ENCODE data around the gene ESAM. TPM values are rescaled to one million over a fixed set of nuclear protein-coding genes. Genes with fewer than 3 reads are reported as not detected.
A peak's percentile ranks its signal among the peaks of the same experiment; 100 is the strongest.

The ESAM gene
- polyA plus RNA-seq, 1 donor (not counting 4 experiments of a cell fraction or from before 2014, with no cell fraction given): 0.04 TPM

DNA sequence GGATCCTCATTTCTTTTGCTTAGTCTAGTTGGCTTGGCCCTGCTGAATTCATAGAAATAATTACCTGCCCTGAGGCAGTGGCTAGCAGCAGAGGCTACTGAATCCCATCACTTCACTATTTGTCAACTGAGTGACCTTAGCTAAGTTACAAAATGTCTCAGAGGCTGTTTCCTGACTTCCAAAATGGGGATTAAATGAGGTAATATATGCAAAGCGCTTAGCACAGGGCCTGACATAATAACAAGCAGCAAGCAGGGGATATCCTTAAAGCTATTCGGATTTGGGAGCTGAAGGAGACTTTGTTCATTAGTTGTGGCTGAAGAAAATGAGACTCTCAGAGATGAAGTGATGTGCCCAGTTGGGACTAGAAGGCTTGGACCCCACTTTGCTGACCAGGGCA is 19.5 kb downstream of the ESAM start:
- Histone ChIP-seq H4K20me1 (ENCODE audit: control insufficient read depth, extremely low read depth, insufficient read depth, low read length) (no peaks in the 10 kb centered on the region), H3K9me1 (ENCODE audit: control insufficient read depth, extremely low read depth, insufficient read depth, low read length) (no peaks in the 10 kb centered on the region), H3K36me3 (ENCODE audit: control insufficient read depth in 2 of 2, extremely low read depth in 1 of 2, insufficient read depth in 2 of 2, low read length in 2 of 2) (no peaks in the 10 kb centered on the region), H3K27me3 (ENCODE audit: control insufficient read depth, extremely low read depth, insufficient read depth, low read length) (peaks cover 64% of the 10 kb centered on the region), H2AFZ (ENCODE audit: control insufficient read depth, low read length) (no peak overlapping the region), H3K79me2 (ENCODE audit: control insufficient read depth, insufficient read depth, low read length) (no peaks in the 10 kb centered on the region), H3K4me2 (ENCODE audit: control insufficient read depth, extremely low read depth, insufficient read depth, low read depth, low read length) (no peak overlapping the region), H3K9me3 (ENCODE audit: control insufficient read depth, low read depth, low read length) (no peaks in the 10 kb centered on the region), H3K4me1 (ENCODE audit: control insufficient read depth, extremely low read depth, insufficient read depth, low read length) (peaks cover 15% of the 10 kb centered on the region), H3K9ac (ENCODE audit: control insufficient read depth, extremely low read depth, insufficient read depth, low read length) (no peak overlapping the region), H3K4me3 (ENCODE audit: control insufficient read depth in 2 of 3, extremely low read depth in 1 of 3, insufficient read depth in 2 of 3, low read depth in 1 of 3, low read length in 3 of 3) (no peak overlapping the region), H3K27ac (ENCODE audit: control insufficient read depth, insufficient read depth, low read length) (no peak overlapping the region)
- TF ChIP-seq, protein P1, sequence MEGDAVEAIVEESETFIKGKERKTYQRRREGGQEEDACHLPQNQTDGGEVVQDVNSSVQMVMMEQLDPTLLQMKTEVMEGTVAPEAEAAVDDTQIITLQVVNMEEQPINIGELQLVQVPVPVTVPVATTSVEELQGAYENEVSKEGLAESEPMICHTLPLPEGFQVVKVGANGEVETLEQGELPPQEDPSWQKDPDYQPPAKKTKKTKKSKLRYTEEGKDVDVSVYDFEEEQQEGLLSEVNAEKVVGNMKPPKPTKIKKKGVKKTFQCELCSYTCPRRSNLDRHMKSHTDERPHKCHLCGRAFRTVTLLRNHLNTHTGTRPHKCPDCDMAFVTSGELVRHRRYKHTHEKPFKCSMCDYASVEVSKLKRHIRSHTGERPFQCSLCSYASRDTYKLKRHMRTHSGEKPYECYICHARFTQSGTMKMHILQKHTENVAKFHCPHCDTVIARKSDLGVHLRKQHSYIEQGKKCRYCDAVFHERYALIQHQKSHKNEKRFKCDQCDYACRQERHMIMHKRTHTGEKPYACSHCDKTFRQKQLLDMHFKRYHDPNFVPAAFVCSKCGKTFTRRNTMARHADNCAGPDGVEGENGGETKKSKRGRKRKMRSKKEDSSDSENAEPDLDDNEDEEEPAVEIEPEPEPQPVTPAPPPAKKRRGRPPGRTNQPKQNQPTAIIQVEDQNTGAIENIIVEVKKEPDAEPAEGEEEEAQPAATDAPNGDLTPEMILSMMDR (optimal IDR thresholded peaks at IDR 0.05 in 1 of 3, IDR thresholded peaks at IDR 0.05 in 1 of 3, conservative IDR thresholded peaks at IDR 0.05 in 1 of 3; ENCODE audit: extremely low read depth in 1 of 3, insufficient read depth in 2 of 3, low read length in 3 of 3): no peak
- TF ChIP-seq EZH2 (IDR thresholded peaks at IDR 0.05; ENCODE audit: low read length): no peak
- dilution Hi-C loops (cut with MboI; ENCODE audit: extremely low pct_ligation_motif_present, low sequenced_read_pairs): no loop called here
- DNase-seq (ENCODE audit: low read depth, low spot score) (no peak), FAIRE-seq (no peak)

DNA sequence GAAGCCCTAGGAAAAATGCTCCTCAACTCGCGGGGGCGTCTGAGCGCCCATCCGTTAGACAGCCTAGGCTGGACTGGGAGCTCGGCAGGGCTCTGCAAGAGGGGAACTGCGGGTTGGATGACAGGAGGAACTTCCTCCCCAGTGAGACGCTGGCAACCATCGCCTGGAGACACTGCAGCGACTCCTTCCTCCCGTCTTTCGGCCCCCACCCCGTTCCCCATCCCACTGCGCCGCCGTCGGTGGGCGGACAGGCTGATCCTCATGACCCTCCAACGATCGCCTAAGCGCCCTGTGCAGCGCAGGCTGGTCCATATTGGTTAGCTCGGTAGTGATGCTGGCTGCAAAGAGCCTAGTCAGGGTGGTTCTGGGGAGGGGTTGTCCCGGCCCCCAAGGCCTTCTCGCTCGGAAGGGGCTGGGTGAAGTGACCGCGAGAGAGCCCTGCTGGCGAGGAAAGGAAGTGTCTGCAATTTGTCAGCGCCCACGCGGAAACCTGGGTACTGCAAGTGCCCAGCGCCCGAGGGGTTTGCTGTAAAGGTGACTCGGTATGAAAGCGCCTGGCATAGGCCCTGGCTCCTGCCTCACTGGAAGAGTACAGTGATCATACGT is 21.7 kb downstream of the ESAM start:
- dilution Hi-C loops (cut with MboI; ENCODE audit: extremely low pct_ligation_motif_present, low sequenced_read_pairs): no loop called here

More for the DNA sequence above, 21.7 kb downstream of the ESAM start:
- H4K20me1 ChIP-seq (ENCODE audit: control insufficient read depth, extremely low read depth, insufficient read depth, low read length): no peaks in the 10 kb centered on the region
- peak overlapping the region; percentile 25 to 67 (median 65) for H3K4me3 ChIP-seq (ENCODE audit: control insufficient read depth in 2 of 3, extremely low read depth in 1 of 3, insufficient read depth in 2 of 3, low read depth in 1 of 3, low read length in 3 of 3)
- peaks cover 7% of the 10 kb centered on the region for H3K4me1 ChIP-seq (ENCODE audit: control insufficient read depth, extremely low read depth, insufficient read depth, low read length)
- peak overlapping the region; percentile 24 for H3K9ac ChIP-seq (ENCODE audit: control insufficient read depth, extremely low read depth, insufficient read depth, low read length)
- H3K4me2 ChIP-seq (ENCODE audit: control insufficient read depth, extremely low read depth, insufficient read depth, low read depth, low read length): peak overlapping the region; percentile 85
- H3K27ac ChIP-seq (ENCODE audit: control insufficient read depth, insufficient read depth, low read length): no peak overlapping the region
- FAIRE-seq (no peak), DNase-seq (ENCODE audit: low read depth, low spot score) (no peak)
- H3K9me1 ChIP-seq (ENCODE audit: control insufficient read depth, extremely low read depth, insufficient read depth, low read length): no peaks in the 10 kb centered on the region
- H3K9me3 ChIP-seq (ENCODE audit: control insufficient read depth, low read depth, low read length): no peaks in the 10 kb centered on the region
- peak overlapping the region; percentile 58 for H2AFZ ChIP-seq (ENCODE audit: control insufficient read depth, low read length)
- H3K79me2 ChIP-seq (ENCODE audit: control insufficient read depth, insufficient read depth, low read length): no peaks in the 10 kb centered on the region
- H3K36me3 ChIP-seq (ENCODE audit: control insufficient read depth in 2 of 2, extremely low read depth in 1 of 2, insufficient read depth in 2 of 2, low read length in 2 of 2): no peaks in the 10 kb centered on the region
- TF ChIP-seq, protein P1 (optimal IDR thresholded peaks at IDR 0.05 in 1 of 3, IDR thresholded peaks at IDR 0.05 in 1 of 3, conservative IDR thresholded peaks at IDR 0.05 in 1 of 3; ENCODE audit: extremely low read depth in 1 of 3, insufficient read depth in 2 of 3, low read length in 3 of 3): peak; percentile 26 to 49 (median 42)
- TF ChIP-seq EZH2 (IDR thresholded peaks at IDR 0.05; ENCODE audit: low read length): peak; percentile 76
- H3K27me3 ChIP-seq (ENCODE audit: control insufficient read depth, extremely low read depth, insufficient read depth, low read length): peaks cover 66% of the 10 kb centered on the region
